C4-2B (cell line): ENCODE data around the gene P3R3URF.

Source experiments
- CTCF ChIP-seq: fragments of 450-650 bp; conservative IDR thresholded peaks from 2 replicates; pipeline ENCODE4 v1.5.1; 2017; ENCODE audit warnings: mild to moderate bottlenecking
- ZFX ChIP-seq: fragments of 450-650 bp; IDR thresholded peaks from 2 replicates; pipeline ENCODE4 v1.6.1; 2017

- TF ChIP-seq CTCF (no peak), ZFX (no peak)
These were observed 24.3 kb downstream of the P3R3URF start for GRCh38 chr1:46152016-46152415.
